ENCODE data around the gene TNXB. TPM values are rescaled to one million over a fixed set of nuclear protein-coding genes. Genes with fewer than 3 reads are reported as not detected.

TNXB gene, protein sequence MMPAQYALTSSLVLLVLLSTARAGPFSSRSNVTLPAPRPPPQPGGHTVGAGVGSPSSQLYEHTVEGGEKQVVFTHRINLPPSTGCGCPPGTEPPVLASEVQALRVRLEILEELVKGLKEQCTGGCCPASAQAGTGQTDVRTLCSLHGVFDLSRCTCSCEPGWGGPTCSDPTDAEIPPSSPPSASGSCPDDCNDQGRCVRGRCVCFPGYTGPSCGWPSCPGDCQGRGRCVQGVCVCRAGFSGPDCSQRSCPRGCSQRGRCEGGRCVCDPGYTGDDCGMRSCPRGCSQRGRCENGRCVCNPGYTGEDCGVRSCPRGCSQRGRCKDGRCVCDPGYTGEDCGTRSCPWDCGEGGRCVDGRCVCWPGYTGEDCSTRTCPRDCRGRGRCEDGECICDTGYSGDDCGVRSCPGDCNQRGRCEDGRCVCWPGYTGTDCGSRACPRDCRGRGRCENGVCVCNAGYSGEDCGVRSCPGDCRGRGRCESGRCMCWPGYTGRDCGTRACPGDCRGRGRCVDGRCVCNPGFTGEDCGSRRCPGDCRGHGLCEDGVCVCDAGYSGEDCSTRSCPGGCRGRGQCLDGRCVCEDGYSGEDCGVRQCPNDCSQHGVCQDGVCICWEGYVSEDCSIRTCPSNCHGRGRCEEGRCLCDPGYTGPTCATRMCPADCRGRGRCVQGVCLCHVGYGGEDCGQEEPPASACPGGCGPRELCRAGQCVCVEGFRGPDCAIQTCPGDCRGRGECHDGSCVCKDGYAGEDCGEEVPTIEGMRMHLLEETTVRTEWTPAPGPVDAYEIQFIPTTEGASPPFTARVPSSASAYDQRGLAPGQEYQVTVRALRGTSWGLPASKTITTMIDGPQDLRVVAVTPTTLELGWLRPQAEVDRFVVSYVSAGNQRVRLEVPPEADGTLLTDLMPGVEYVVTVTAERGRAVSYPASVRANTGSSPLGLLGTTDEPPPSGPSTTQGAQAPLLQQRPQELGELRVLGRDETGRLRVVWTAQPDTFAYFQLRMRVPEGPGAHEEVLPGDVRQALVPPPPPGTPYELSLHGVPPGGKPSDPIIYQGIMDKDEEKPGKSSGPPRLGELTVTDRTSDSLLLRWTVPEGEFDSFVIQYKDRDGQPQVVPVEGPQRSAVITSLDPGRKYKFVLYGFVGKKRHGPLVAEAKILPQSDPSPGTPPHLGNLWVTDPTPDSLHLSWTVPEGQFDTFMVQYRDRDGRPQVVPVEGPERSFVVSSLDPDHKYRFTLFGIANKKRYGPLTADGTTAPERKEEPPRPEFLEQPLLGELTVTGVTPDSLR (N-terminal part only)
- not detected for polyA plus RNA-seq

DNA sequence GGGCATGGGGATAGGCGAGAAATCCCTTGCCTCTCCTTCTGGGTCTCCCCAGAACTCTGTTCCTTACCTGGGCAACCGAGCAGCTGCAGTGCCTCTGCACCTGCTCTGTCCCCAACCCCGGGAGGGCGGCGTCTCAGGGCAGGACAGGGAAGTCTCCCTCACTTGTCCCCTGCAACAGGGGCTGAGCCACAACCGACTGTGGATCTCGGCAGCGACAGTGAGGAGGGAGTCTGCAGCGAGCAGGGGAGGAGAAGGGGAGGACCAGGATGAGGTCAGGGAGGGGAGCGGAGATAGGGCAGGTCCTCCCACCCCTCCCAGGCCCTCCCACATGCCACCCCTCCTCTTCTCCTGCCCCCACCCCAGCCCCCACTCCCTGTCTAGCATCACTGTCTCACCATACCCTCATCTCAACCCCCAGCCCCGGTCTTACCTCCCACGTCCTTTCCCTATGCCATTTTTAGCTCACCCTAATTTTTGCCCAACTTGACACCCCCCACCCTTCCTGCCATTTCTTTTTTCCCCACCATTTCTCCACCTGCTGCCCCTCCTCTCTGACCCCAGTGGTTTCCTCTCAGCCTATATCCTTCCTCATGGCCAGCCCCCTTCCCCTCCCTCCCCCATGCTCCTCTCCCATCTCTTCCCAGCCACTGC lies at the start of gene TNXB:
TSS of gene TNXB (minus strand) at position 225 of the 651 bp plus-strand sequence. CDS start 11,140 bp downstream, outside the sequence.
- Mint-ChIP-seq H3K9me3 (no peaks in the 10 kb centered on the region), H3K36me3 (no peaks in the 10 kb centered on the region), H3K27ac (peak within 1 kb of the TSS in 2 of 6 donors; percentile 21 to 42), H3K27me3 (ENCODE audit: low read depth in 3 of 3) (peaks cover 4 to 14% (median 11%) of the 10 kb centered on the region in 3 donors), H3K4me1 (peaks cover 0 to 13% of the 10 kb centered on the region in 2 donors), H3K4me3 (no peak within 1 kb of the TSS)
- DNase-seq, result no peak

DNA sequence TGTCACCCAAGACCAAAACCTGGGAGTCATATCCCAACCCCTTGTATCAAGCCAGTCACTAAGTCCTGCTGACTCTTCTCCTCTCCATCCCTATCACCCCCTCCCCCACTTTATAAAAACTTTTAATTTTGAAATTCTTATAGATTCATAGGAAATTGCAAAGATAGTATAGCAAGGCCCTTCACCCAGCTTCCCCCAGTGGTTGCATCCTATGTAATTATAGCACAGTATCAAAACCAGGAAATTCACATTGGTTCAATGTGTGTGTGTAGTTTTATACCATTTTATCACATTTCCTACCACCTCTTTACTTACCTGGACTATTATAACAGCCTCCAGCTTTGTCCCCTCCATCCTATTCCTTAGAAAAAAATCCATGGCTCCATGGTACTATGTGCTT lies 48.9 kb upstream of the TNXB start:
- DNase-seq, result no peak
- H3K27ac Mint-ChIP-seq, result peak overlapping the region in 1 of 6 donors; percentile 44
- H3K4me1 Mint-ChIP-seq, result peaks cover 26 to 28% of the 10 kb centered on the region in 2 donors

DNA sequence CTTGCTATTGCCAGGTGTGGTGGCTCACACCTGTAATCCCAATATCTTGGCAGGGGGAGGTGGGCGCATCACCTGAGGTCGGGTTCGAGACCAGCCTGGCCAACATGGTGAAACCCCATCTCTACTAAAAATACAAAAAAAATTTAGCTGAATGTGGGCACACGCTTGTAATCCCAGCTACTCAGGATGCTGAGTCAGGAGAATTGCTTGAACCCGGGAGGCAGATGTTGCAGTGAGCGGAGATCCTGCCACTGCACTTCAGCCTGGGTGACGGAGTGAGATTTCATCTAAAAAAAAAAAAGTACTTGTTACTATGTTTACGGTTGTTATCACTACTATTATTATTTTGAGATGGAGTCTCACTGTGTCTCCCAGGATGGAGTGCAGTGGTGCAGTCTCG lies 47.8 kb upstream of the TNXB start:
- no peaks in the 10 kb centered on the region for H3K9me3 Mint-ChIP-seq
- no peak for DNase-seq
- peaks cover 7 to 15% (median 8%) of the 10 kb centered on the region in 3 donors for H3K36me3 Mint-ChIP-seq
- peaks cover 6 to 13% (median 10%) of the 10 kb centered on the region in 3 donors for H3K27me3 Mint-ChIP-seq (ENCODE audit: low read depth in 3 of 3)
- H3K4me1 Mint-ChIP-seq, result peaks cover 30 to 39% of the 10 kb centered on the region in 2 donors
- H3K27ac Mint-ChIP-seq, result no peak overlapping the region
- H3K4me3 Mint-ChIP-seq, result no peak overlapping the region

More for the DNA sequence above, 48.9 kb upstream of the TNXB start:
- Mint-ChIP-seq H3K36me3 (peaks cover 7 to 18% (median 8%) of the 10 kb centered on the region in 3 donors), H3K9me3 (no peaks in the 10 kb centered on the region), H3K4me3 (no peak overlapping the region), H3K27me3 (ENCODE audit: low read depth in 3 of 3) (peaks cover 5 to 9% (median 8%) of the 10 kb centered on the region in 3 donors)

DNA sequence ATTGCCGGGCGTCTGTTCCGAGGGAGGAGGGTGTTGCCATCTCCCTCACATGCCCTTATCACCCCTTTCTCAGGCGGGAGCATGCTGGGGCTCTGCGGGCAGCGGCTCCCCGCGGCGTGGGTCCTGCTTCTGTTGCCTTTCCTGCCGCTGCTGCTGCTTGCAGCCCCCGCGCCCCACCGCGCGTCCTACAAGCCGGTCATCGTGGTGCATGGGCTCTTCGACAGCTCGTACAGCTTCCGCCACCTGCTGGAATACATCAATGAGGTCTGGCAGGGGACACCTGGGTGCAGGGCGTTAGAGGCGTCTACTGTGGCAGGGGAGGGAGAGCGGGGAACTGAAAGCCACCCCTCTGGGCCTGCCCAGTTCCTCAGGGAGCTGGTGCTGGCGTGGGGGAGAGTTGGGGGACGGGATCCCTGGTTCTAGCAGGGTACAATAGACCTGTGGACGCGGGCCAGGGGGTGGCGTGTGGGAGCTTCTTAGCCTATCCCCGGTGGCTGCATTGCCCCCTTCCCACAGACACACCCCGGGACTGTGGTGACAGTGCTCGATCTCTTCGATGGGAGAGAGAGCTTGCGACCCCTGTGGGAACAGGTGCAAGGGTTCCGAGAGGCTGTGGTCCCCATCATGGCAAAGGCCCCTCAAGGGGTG lies 45.5 kb upstream of the TNXB start:
- Mint-ChIP-seq H3K4me3 (peak overlapping the region; percentile 95 to 100 (median 99)), H3K27ac (peak overlapping the region; percentile 89 to 99 (median 94)), H3K27me3 (ENCODE audit: low read depth in 3 of 3) (peaks cover 9 to 16% (median 10%) of the 10 kb centered on the region in 3 donors), H3K36me3 (peaks cover 7 to 15% (median 8%) of the 10 kb centered on the region in 3 donors), H3K4me1 (peaks cover 30 to 45% of the 10 kb centered on the region in 2 donors), H3K9me3 (no peaks in the 10 kb centered on the region)
- DNase-seq, result peak; percentile 72 to 73 (median 72)

DNA sequence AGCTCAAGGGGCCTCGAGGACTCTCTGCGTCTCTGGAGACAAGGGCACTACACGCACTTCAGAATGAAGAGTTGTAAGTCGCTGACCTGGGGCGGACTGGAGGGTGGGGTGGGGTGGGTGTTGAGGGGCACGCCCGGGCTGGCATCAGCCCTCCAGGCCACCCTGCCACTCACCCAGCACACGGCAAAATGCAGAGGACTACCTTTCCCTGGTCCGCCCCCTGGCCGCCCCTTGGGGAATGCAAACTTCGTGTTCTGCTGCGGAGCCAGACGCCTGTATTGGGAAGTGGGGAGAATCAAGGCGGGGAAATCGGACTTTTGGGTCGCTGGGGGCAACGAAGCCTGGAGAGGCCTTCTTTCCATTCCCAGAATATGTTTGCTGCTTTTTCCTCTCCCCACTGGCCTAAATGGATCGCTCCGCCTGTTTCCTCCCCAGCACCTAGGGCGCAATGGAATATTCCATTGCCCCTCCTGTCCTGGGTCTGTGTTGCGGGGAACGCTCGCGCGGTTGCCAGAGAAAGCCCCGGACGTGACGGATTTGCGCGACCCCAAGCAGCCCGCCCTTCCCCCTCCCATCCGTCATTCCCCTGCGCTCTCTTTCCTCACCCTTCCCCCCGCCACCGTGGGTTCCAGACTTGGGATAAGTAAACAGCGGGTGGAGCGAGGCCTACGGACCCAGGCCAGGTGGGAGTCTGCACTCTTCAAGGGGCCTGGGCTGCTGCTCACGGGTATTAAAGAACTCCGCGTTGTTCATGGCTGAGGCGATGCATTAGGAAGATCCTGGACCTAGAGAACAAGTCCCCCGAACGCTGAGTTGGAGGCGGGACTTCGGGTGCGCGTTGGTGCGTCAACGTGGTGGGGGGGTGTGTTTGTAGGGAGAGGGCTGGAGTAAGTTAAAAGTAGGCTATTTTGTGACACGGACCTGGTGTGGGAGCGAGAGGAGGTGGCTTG lies 44.7 kb upstream of the TNXB start, which contains the start of gene PPT2:
TSS of gene PPT2 (plus strand) at position 578 of the 950 bp plus-strand sequence. CDS start 454 bp downstream, outside the sequence.
- Mint-ChIP-seq H3K36me3 (peaks cover 7 to 15% (median 8%) of the 10 kb centered on the region in 3 donors), H3K27me3 (ENCODE audit: low read depth in 3 of 3) (peaks cover 9 to 16% (median 11%) of the 10 kb centered on the region in 3 donors), H3K27ac (peak within 1 kb of the TSS; percentile 89 to 99 (median 94)), H3K4me3 (peak within 1 kb of the TSS; percentile 95 to 100 (median 99)), H3K4me1 (peaks cover 34 to 49% of the 10 kb centered on the region in 2 donors), H3K9me3 (no peaks in the 10 kb centered on the region)
- peak; percentile 83 to 85 (median 84) for DNase-seq

DNA sequence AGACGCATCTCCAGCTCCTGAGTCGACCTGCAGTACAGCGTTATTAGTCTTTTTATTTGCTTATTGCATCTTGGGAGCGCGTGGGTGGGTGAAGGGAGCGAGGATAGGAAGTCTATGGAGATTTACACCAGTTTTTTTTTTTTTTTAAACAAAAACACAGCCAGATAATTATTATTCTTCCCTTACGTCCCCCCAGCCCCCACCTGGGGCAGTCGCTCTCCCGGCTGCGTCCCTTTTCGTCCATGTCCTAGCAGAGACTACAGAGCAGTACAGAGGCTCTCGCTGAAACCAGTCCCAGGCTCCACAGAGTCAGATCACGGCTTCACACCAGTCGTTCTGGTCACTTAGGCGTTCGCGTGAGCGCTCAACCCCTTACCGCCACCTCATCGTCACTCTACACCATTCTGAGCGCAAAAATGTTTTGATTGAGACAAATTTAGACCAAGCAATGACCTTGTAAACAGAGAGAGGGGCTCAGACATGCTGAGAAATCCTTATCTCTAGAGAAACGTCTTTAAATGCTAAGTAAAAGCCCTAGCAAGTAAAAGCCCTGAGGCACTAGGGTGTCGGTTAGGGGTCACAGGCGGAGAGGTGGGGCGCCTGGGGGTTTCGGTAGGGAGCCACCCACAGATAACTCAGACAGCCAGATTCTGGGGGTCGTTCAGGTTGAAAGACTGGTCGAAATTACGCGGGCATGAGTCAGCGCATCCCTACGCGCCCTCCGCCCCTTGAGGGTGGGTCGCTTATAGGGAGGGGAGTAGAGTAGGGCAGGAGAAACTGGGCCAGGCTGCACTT lies 43.8 kb upstream of the TNXB start:
- peaks cover 9 to 16% (median 15%) of the 10 kb centered on the region in 3 donors for H3K27me3 Mint-ChIP-seq (ENCODE audit: low read depth in 3 of 3)
- no peak for DNase-seq
- peaks cover 43 to 58% of the 10 kb centered on the region in 2 donors for H3K4me1 Mint-ChIP-seq

DNA sequence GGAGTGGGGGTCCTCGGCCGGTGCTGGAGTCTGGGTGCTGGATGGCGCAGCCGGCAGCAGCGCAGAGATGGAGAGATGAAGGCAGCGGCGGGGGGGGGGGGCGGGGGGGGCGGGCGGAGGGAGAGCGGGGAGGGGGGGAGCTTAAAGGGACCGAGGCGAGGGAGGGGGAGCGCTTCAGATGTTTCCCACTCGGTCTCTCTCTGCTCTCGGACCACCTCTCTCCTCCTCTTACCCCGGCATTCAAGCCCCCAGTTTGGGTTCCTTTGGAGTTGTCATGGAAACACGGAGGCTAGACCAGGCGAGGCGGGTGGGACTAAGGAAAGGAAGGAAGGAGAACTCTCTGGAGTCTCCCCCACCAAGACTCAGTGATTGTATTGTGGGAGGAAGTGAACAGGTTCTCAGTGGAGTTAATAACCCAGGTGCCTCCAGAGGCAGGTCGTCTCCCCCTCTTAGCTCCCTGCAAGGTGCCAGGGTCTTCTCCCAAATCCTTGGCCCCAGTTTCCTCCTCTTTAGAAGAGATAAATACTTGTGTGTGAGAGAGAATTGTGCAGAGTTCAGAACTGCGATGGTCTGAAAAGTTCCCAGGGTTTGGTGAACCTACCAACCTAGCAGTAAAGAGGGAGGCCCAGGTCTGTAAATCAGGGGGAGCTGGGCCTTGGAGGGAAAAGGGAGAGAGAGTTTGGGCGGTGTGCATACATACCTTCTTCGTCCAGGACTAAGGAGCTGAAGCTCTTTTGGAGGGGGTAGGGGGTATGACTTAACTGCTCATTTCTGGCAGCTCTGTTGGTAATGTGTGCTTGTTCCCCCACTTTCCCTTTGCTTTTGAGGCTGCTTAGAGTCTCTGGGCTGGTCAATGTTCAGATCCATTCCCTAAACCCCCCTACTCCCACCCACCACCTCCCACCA lies 43.0 kb upstream of the TNXB start, which contains the start of gene PRRT1:
TSS of gene PRRT1 (minus strand) at position 77 of the 906 bp plus-strand sequence. CDS start 112 bp downstream, outside the sequence.
- DNase-seq, result no peak
- Mint-ChIP-seq H3K27ac (peak within 1 kb of the TSS in 5 of 6 donors; percentile 90 to 95 (median 94)), H3K27me3 (ENCODE audit: low read depth in 3 of 3) (peaks cover 9 to 18% (median 17%) of the 10 kb centered on the region in 3 donors), H3K4me1 (peaks cover 52 to 66% of the 10 kb centered on the region in 2 donors), H3K4me3 (peak within 1 kb of the TSS; percentile 17 to 99 (median 71)), H3K36me3 (no peaks in the 10 kb centered on the region), H3K9me3 (peaks cover 0 to 6% (median 2%) of the 10 kb centered on the region in 6 donors)

More for the DNA sequence above, 43.8 kb upstream of the TNXB start:
- peak overlapping the region; percentile 66 to 99 (median 71) for H3K4me3 Mint-ChIP-seq
- peaks cover 0 to 2% (median under 1%) of the 10 kb centered on the region in 6 donors for H3K9me3 Mint-ChIP-seq
- H3K36me3 Mint-ChIP-seq, result peaks cover 4 to 7% (median 7%) of the 10 kb centered on the region in 3 donors
- H3K27ac Mint-ChIP-seq, result peak overlapping the region in 5 of 6 donors; percentile 90 to 95 (median 94)

DNA sequence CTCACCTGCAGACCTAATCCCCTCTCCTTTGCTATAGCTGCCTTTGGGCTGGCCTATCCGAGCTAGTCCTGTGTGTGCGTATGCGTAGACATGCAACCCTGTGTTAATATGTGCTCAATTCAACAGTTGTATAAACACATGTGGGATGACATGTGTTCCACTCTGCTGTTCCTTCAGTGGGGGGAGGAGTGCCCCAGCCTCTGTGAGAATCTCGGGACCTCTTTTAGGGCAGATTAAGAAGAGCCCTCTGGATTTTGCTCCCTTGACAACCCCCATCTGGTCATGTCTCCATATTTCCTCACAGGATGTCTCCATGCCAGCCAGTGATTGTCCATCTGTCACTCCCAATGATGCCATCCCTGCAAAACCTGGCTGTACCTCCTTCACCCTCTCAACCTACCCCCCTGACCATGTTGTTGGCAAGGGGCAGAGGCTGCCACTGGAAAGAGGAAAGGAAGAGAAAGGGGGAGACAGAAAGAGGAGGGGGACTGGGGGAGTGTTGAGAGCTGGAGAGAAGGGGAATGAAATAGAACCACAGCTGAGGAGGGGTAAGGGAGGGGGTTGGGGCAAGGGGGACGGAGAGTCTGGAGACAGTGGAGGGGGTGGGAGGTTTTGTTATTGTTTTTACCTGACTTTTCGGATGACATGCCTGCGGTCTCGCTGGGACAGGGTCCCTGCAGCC lies 42.2 kb upstream of the TNXB start:
- H3K36me3 Mint-ChIP-seq, result peaks cover 0 to 4% (median 0%) of the 10 kb centered on the region in 3 donors

More for the DNA sequence above, 42.2 kb upstream of the TNXB start:
- Mint-ChIP-seq H3K4me3 (peak overlapping the region in 2 of 5 donors; percentile 21 to 60), H3K4me1 (peaks cover 58 to 73% of the 10 kb centered on the region in 2 donors), H3K9me3 (peaks cover 0 to 6% (median 2%) of the 10 kb centered on the region in 6 donors), H3K27me3 (ENCODE audit: low read depth in 3 of 3) (peaks cover 16 to 19% (median 18%) of the 10 kb centered on the region in 3 donors), H3K27ac (peak overlapping the region in 3 of 6 donors; percentile 1 to 67 (median 8))
- DNase-seq, result no peak

Measured in immature natural killer cell (primary cell).